Mucosa of descending colon (tissue), 3 donors: ENCODE data around the gene RIMKLA. TPM values are rescaled to one million over a fixed set of nuclear protein-coding genes. Genes with fewer than 3 reads are reported as not detected.

Source experiments
- ATAC-seq: fragments of 200-7000 bp; cut with Tn5 transposase; one replicate; pipeline ENCODE4 v1.9.1; 2020; ENCODE audit warnings: mild to moderate bottlenecking, moderate library complexity
- DNase-seq, 3 donors: peaks; one replicate each; pipeline ENCODE4 v3.0.0-alpha.2; 2020
- H3K36me3 ChIP-seq: fragments of 200-600 bp; one replicate; pipeline ENCODE4 v1.8.0; 2021; ENCODE audit warnings: low read depth, mild to moderate bottlenecking
- H3K4me1 ChIP-seq: fragments of 200-600 bp; one replicate; pipeline ENCODE4 v1.8.0; 2021; ENCODE audit warnings: low read depth, mild to moderate bottlenecking
- H3K4me3 ChIP-seq: fragments of 200-600 bp; one replicate; pipeline ENCODE4 v1.8.0; 2021; ENCODE audit warnings: mild to moderate bottlenecking
- H3K9me3 ChIP-seq: fragments of 200-600 bp; one replicate; pipeline ENCODE4 v1.8.0; 2021; ENCODE audit warnings: mild to moderate bottlenecking
- intact Hi-C, 2 donors: fragments of 100-400 bp; cut with DNase I in 1 of 2; cut with micrococcal nuclease in 1 of 2; formaldehyde crosslinking; loops; one replicate each; pipeline versions ENCODE4 v1.11.0 to v1.11.1; 2022; cut with DNase I, micrococcal nuclease
- total RNA-seq, 3 donors: library from RNA; stranded (reverse); fragmentation: NEBNext Ultra II Directional in 2 of 3; extraction: Animal tissue kit (Norgen Biotek cat#: 25700) in 2 of 3; gene quantifications; one replicate each; pipeline versions ENCODE4 v1.2.1 to v1.2.4, GENCODE V29; 2021 to 2023
- TF ChIP-seq, protein P1 (sequence below): fragments of 200-600 bp; IDR thresholded peaks from one replicate; pipeline ENCODE4 v1.8.0; 2022; ENCODE audit warnings: antibody characterized with exemption, mild to moderate bottlenecking
- donor health status: DM: no; HTN: no; CAD: no; lungs with moderate emphysema.
- donor health status: DM: no; HTN: no; CAD: no.
- donor health status: DM: no; HTN: yes; CAD: no.

The RIMKLA gene
- total RNA-seq, 3 donors from 2014 or later, result 13.3 to 18.9 (median 14.5) TPM

DNA sequence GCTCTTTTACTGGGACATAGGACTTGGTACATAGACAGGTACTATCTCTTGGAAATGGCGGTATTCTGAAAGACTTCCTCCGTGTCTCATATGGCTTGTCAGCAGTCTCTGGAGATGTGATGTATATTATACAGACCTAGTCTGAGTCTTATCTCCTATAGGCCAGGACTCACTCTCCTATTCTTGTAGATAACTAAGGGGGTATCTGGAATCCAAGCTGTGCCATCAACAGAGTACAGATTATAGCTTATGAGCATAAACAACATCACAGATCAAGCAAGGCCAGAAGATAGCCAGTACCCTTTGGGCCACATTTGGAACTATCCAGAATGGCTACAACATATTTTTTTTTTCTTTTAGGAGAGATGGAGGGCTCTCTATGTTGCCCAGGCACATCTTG, 16.1 kb upstream of the RIMKLA start:
- Histone ChIP-seq H3K4me1 (no peaks in the 10 kb centered on the region), H3K36me3 (no peaks in the 10 kb centered on the region), H3K4me3 (no peak overlapping the region), H3K9me3 (no peaks in the 10 kb centered on the region)
- no peak for DNase-seq
- intact Hi-C loops, result no loop called here
- TF ChIP-seq, protein P1, sequence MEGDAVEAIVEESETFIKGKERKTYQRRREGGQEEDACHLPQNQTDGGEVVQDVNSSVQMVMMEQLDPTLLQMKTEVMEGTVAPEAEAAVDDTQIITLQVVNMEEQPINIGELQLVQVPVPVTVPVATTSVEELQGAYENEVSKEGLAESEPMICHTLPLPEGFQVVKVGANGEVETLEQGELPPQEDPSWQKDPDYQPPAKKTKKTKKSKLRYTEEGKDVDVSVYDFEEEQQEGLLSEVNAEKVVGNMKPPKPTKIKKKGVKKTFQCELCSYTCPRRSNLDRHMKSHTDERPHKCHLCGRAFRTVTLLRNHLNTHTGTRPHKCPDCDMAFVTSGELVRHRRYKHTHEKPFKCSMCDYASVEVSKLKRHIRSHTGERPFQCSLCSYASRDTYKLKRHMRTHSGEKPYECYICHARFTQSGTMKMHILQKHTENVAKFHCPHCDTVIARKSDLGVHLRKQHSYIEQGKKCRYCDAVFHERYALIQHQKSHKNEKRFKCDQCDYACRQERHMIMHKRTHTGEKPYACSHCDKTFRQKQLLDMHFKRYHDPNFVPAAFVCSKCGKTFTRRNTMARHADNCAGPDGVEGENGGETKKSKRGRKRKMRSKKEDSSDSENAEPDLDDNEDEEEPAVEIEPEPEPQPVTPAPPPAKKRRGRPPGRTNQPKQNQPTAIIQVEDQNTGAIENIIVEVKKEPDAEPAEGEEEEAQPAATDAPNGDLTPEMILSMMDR, result no peak
- ATAC-seq, result no peak

DNA sequence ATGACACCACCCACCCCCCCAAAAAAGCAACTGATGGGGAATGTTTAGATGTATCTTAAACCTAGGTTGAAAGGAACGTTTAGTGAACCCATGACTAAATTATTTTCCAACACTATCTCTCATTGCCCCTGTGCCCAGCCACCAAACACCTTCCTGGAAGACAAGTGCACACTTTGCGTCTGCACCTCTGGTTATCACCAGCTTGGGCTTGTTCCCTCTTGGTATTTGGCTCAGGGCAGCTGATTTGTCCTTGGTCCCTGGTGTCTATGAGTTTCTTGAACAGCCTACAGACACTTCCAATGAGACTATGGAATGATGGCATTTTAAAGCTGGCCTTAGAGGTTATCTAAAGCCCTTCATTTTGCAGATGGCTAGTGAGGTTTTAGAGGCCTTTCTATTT, 15.5 kb upstream of the RIMKLA start:
- no peak for ATAC-seq
- TF ChIP-seq, protein P1, result no peak
- intact Hi-C loops, result no loop called here

DNA sequence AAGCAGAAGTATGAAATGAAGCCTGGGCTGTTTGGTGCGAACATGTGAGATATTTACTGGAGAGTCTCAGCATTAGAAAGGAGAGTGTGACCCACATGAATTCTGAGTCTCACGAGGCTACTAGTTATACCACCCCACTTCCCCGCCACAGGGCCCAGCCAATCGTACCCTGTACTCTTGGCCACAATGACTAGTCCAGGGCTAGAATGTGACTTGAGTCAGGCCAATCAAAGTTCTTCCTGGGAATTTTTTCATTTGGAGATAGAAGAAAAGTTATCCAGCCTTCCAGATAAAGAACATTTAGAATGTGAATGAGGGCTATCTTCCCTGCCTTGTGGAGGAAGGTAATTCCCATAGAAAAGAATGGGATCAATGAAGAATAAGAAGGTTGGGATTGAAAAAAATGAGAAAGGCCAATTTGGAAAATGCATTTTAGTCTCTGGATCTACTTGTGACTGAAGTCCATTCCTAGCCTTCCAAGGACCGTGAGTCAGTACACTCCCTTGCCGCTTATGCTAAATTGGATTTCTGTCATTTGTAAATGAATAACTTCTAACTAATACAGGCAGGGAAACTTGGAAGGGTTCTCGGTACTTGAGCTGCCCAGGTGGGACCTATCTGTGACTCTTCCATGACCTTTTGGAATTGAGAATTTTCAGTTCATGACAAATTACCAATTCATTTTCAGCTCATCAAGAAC, 12.3 kb upstream of the RIMKLA start:
- peak; percentile 74 for ATAC-seq
- Histone ChIP-seq H3K9me3 (no peaks in the 10 kb centered on the region), H3K36me3 (no peaks in the 10 kb centered on the region), H3K4me3 (no peak overlapping the region), H3K4me1 (no peaks in the 10 kb centered on the region)
- intact Hi-C loops, result no loop called here
- no peak for DNase-seq
- TF ChIP-seq, protein P1, result no peak

More for the DNA sequence above, 15.5 kb upstream of the RIMKLA start:
- Histone ChIP-seq H3K36me3 (no peaks in the 10 kb centered on the region), H3K4me1 (no peaks in the 10 kb centered on the region), H3K4me3 (no peak overlapping the region), H3K9me3 (no peaks in the 10 kb centered on the region)
- DNase-seq, result no peak

DNA sequence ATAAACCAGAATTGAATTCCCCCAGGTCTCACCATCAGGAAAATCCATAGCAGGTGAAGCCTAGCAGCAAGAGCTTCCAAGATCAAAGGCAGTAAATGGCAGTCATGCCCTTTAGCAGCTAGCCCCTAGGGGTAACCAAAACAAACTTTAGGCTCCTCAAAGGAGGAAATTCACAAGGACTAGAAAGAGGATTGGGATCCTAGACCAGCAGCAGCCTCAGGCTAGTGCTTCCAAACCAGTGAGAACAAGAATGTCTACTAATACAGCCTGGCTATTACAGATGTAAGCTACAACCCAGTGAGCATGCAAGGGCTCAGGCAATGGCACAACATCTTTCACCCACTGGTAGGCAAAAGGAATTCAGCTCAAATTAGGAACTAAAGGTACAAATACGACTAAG, 11.1 kb upstream of the RIMKLA start:
- no peak for ATAC-seq
- Histone ChIP-seq H3K36me3 (no peaks in the 10 kb centered on the region), H3K9me3 (no peaks in the 10 kb centered on the region), H3K4me1 (no peaks in the 10 kb centered on the region), H3K4me3 (no peak overlapping the region)
- TF ChIP-seq, protein P1, result no peak
- intact Hi-C loops, result no loop called here
- no peak for DNase-seq

DNA sequence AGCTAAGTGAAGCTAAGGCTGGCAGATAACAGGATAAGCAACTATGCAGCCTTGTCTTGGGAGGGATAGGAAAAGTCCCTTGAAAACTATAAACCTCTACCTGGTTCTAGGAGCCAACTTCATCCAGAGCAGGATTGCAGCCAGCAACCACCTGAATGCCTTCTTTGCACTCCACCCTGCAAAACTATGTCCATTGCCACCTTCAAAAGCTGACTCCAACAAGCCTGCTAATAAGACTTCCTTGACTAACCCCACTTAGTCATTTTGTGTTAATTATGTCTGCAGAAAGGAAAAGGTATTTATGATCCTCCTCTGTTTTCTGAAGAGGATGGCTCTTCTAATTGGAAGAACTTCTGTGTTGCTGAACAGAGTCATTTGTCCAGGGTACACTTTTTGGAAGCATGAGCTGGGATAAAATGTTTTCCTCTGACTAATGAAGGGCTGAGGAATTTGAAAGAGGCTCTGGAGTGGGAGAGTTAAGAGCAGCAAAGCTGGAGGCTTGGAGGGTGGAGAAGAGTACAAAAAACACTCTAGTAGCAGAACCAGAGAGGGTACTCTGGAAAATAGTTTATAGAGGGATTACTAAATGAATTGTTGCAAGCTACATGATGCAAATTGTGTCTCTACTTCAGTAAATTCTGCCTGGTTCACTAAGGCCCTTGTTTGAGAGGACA, 9.6 kb upstream of the RIMKLA start:
- Histone ChIP-seq H3K4me1 (no peaks in the 10 kb centered on the region), H3K4me3 (no peak overlapping the region), H3K9me3 (no peaks in the 10 kb centered on the region), H3K36me3 (no peaks in the 10 kb centered on the region)
- no peak for ATAC-seq
- intact Hi-C loops, result no loop called here
- no peak for DNase-seq
- TF ChIP-seq, protein P1, result no peak
